MCF 10A (cell line): Measurements from ENCODE around the gene CRTAC1. TPM values are rescaled to one million over a fixed set of nuclear protein-coding genes. Genes with fewer than 3 reads are reported as not detected.

Experiments
- BruUV-seq: library from RNA; stranded (reverse); fragments of 400-500 nt; replicated peaks from 2 replicates; lab custom pipeline; 2021; lab: Mats Ljungman, UMichigan
- CTCF ChIA-PET: fragments of 300-600 bp; sonication (Branson Sonifier 250); formaldehyde crosslinking; extraction: SDS; loops from one replicate; lab custom pipeline; 2021; ENCODE audit warnings: antibody characterized with exemption, inconsistent platforms; lab: Yijun Ruan, JAX
- POLR2A ChIA-PET: fragments of 300-600, 350-650 bp; sonication (Branson Sonifier 250); formaldehyde crosslinking; extraction: SDS; loops from one replicate; lab custom pipeline; 2020; ENCODE audit warnings: antibody characterized with exemption, inconsistent platforms; lab: Yijun Ruan, JAX
- DNase-seq: peaks from one replicate; pipeline ENCODE4 v3.0.0-alpha.2; 2018; ENCODE audit not compliant: unreplicated experiment
- H3K27ac Mint-ChIP-seq: one replicate; pipeline ENCODE4 v1.8.0; 2022; ENCODE audit warnings: mild to moderate bottlenecking, low read depth, mixed read lengths; ENCODE audit not compliant: unreplicated experiment
- H3K27me3 Mint-ChIP-seq: one replicate; pipeline ENCODE4 v1.8.0; 2022; ENCODE audit warnings: mixed read lengths; ENCODE audit not compliant: insufficient read depth, unreplicated experiment
- H3K36me3 Mint-ChIP-seq: one replicate; pipeline ENCODE4 v1.8.0; 2022; ENCODE audit warnings: mild to moderate bottlenecking, moderate library complexity, mixed read lengths; ENCODE audit not compliant: insufficient read depth, unreplicated experiment
- H3K4me1 Mint-ChIP-seq: one replicate; pipeline ENCODE4 v1.8.0; 2022; ENCODE audit warnings: mixed read lengths; ENCODE audit not compliant: insufficient read depth, unreplicated experiment
- H3K4me3 Mint-ChIP-seq: one replicate; pipeline ENCODE4 v1.8.0; 2022; ENCODE audit warnings: mild to moderate bottlenecking, moderate library complexity, mixed read lengths; ENCODE audit not compliant: unreplicated experiment
- H3K9me3 Mint-ChIP-seq: one replicate; pipeline ENCODE4 v1.8.0; 2022; ENCODE audit warnings: mixed read lengths; ENCODE audit not compliant: unreplicated experiment
- intact Hi-C: fragments of 100-400 bp; cut with micrococcal nuclease; formaldehyde crosslinking; loops from 2 replicates; pipeline ENCODE4 v1.14.1; 2022
- total RNA-seq: library from RNA; stranded (reverse); gene quantifications from 2 replicates; pipeline ENCODE4 v1.2.3, GENCODE V29; 2022
- TF ChIP-seq, protein P1 (sequence below): fragments of 200-600 bp; IDR thresholded peaks from one replicate; pipeline ENCODE4 v1.8.0; 2022; ENCODE audit warnings: antibody characterized with exemption, mild to moderate bottlenecking; ENCODE audit not compliant: unreplicated experiment

Gene CRTAC1
- total RNA-seq, 1 experiment from 2014 or later: not detected

DNA sequence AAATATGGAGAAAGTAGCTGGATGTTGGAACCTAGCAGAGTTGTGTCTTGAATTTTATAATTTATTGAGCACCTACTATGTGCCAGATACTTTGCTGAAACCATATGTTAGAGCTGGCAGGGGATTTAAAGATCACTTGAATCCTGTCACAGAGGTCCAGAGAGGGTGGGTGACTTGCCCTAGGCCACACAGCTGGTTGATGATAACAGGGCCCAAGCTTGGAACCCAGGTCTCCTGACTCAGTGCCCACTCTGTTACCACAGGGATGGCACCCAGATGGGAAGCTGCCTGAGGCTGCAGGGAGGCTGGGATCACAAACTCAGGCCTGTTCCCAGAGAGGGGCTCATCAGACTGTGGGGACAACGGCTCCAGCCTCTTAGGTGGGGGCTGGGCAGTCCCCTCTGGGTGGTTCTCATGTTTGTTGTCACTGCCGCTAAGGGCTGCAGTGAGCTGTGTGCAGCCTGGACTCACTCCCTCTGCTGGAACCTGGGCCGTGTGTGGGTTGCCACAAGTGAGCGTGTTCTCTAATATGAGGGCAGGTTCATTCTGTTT, 162.2 kb downstream of the CRTAC1 start:
- DNase-seq: no peak
- no TSS peak for BruUV-seq
- H3K36me3 Mint-ChIP-seq: no peaks in the 10 kb centered on the region
- TF ChIP-seq, protein P1, sequence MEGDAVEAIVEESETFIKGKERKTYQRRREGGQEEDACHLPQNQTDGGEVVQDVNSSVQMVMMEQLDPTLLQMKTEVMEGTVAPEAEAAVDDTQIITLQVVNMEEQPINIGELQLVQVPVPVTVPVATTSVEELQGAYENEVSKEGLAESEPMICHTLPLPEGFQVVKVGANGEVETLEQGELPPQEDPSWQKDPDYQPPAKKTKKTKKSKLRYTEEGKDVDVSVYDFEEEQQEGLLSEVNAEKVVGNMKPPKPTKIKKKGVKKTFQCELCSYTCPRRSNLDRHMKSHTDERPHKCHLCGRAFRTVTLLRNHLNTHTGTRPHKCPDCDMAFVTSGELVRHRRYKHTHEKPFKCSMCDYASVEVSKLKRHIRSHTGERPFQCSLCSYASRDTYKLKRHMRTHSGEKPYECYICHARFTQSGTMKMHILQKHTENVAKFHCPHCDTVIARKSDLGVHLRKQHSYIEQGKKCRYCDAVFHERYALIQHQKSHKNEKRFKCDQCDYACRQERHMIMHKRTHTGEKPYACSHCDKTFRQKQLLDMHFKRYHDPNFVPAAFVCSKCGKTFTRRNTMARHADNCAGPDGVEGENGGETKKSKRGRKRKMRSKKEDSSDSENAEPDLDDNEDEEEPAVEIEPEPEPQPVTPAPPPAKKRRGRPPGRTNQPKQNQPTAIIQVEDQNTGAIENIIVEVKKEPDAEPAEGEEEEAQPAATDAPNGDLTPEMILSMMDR: no peak
- ChIA-PET CTCF (interaction anchor here (0.6 to 18.1 kb wide), 38 partner anchors 8 to 1850 kb away, joined by 3 to 422 read pairs (median 5); no protein-coding TSS in a partner anchor), POLR2A (interaction anchor here (0.6 to 1.2 kb wide), 2 partner anchors 74 to 144 kb away, joined by 3 read pairs; no protein-coding TSS in a partner anchor)
- no peak overlapping the region for H3K4me3 Mint-ChIP-seq
- no peaks in the 10 kb centered on the region for H3K9me3 Mint-ChIP-seq
- no peaks in the 10 kb centered on the region for H3K4me1 Mint-ChIP-seq
- H3K27me3 Mint-ChIP-seq: no peaks in the 10 kb centered on the region
- intact Hi-C loops: no loop called here
- H3K27ac Mint-ChIP-seq: no peak overlapping the region

DNA sequence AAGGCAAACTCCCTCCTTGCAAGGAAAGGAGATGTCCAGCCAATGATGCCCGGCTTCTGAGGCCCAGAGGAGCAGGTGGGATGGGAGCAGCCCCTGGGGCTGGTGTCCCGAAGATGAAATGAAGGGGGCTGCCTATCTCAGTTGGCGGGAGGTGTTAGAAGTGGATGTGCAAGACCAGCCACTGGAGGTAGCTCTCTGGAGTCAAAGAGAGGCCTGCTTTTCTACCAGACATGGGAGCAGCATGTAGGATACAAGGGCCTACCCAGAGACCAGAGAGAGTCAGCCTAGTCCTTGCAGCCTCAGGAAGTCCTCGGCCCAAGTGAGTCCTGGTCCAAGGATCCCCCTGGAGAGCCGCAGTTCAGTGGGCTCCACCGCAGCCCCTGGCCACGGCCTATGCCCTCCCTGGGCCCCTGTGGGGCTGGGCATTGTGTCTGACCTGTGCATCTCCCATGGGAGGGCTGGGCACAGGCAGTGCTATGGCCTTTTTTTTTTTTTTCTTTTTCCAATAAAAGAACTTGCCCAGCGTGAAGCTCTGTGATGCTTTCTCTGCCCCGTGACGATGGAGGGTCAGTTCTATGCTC, 163.1 kb downstream of the CRTAC1 start:
- DNase-seq: no peak
- ChIA-PET CTCF (interaction anchor here (0.6 to 18.1 kb wide), 7 partner anchors 9 to 1850 kb away, joined by 3 to 422 read pairs (median 5); no protein-coding TSS in a partner anchor), POLR2A (no interaction called here)
- H3K9me3 Mint-ChIP-seq: no peaks in the 10 kb centered on the region
- intact Hi-C loops: no loop called here
- no peak overlapping the region for H3K27ac Mint-ChIP-seq
- H3K36me3 Mint-ChIP-seq: no peaks in the 10 kb centered on the region
- H3K4me3 Mint-ChIP-seq: no peak overlapping the region
- no peaks in the 10 kb centered on the region for H3K27me3 Mint-ChIP-seq
- no TSS peak for BruUV-seq
- TF ChIP-seq, protein P1: no peak
- H3K4me1 Mint-ChIP-seq: no peaks in the 10 kb centered on the region

- no peak for DNase-seq
- Mint-ChIP-seq H3K4me1 (peaks cover 3% of the 10 kb centered on the region), H3K9me3 (no peaks in the 10 kb centered on the region), H3K27me3 (no peaks in the 10 kb centered on the region), H3K4me3 (no peak overlapping the region), H3K27ac (no peak overlapping the region), H3K36me3 (no peaks in the 10 kb centered on the region)
- POLR2A ChIA-PET: no interaction called here
- CTCF ChIA-PET: interaction anchor here (18.1 kb wide), 1 partner anchor 73 kb away, joined by 422 read pairs; no protein-coding TSS in a partner anchor
- intact Hi-C loops: no loop called here
- TF ChIP-seq, protein P1: no peak
- BruUV-seq: no TSS peak
Observed at GRCh38 chr10:97866524-97867219, 163.7 kb downstream of the CRTAC1 start.

DNA sequence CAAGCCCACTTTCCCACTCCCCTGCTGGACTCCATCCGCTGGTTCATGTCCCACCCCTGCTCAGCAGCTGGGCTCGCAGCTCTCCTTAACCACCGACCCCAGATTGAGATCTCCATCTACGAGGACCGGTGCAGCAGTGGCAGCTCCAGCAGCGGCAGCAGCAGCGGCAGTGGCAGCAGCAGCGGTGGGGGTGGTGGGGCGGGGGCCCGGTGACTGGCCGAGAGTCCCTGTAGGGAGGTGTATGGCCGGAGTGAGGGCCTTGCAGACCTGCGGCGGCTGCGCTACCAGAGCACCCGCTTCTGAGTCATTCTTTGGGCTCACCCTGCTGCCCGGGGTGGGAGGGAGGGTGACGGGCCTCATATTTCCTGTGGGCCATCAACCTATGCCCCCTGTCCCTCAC, 164.9 kb downstream of the CRTAC1 start:
- H3K36me3 Mint-ChIP-seq: no peaks in the 10 kb centered on the region
- H3K9me3 Mint-ChIP-seq: no peaks in the 10 kb centered on the region
- BruUV-seq: no TSS peak
- no peaks in the 10 kb centered on the region for H3K27me3 Mint-ChIP-seq
- DNase-seq: no peak
- no peak overlapping the region for H3K27ac Mint-ChIP-seq
- intact Hi-C loops: no loop called here
- TF ChIP-seq, protein P1: no peak
- H3K4me1 Mint-ChIP-seq: peaks cover 11% of the 10 kb centered on the region
- no peak overlapping the region for H3K4me3 Mint-ChIP-seq
- ChIA-PET CTCF (interaction anchor here (0.5 to 18.1 kb wide), 2 partner anchors 72 to 428 kb away, joined by 3 to 422 read pairs; no protein-coding TSS in a partner anchor), POLR2A (no interaction called here)
